IPS-NIHi7 (cell line): ENCODE measurements around the gene FHIT.
"Not testable (repeated sequence)": the region's sequence is repeated elsewhere in the genome, so short reads cannot be mapped to it uniquely, and the experiment has no call there.

Source experiments
- DNase-seq: peaks from one replicate; pipeline ENCODE4 v3.0.0; 2012; ENCODE audit warnings: mixed read lengths; ENCODE audit errors: extremely low spot score

FHIT gene

GRCh38 chr3:60932170-60932569 is 319.1 kb downstream of the FHIT start:
- no peak for DNase-seq

- no peak for DNase-seq
Measured at GRCh38 chr3:60931452-60931851, 319.8 kb downstream of the FHIT start.

- no peak for DNase-seq
Measured at GRCh38 chr3:60920519-60920918, 330.7 kb downstream of the FHIT start.

- DNase-seq, result no peak
Measured at GRCh38 chr3:60919296-60919695, 332.0 kb downstream of the FHIT start.

GRCh38 chr3:60917141-60917540 is 334.1 kb downstream of the FHIT start:
- DNase-seq, result no peak

- no peak for DNase-seq
Measured at GRCh38 chr3:60916546-60916945, 334.7 kb downstream of the FHIT start.

GRCh38 chr3:60913474-60913873 is 337.8 kb downstream of the FHIT start:
- no peak for DNase-seq

GRCh38 chr3:60912876-60913275 is 338.4 kb downstream of the FHIT start:
- no peak for DNase-seq

- DNase-seq, result no peak
Measured at GRCh38 chr3:60912142-60912541, 339.1 kb downstream of the FHIT start.

- DNase-seq, result no peak
Measured at GRCh38 chr3:60909526-60909925, 341.7 kb downstream of the FHIT start.

- no peak for DNase-seq
Measured at GRCh38 chr3:60906283-60906682, 345.0 kb downstream of the FHIT start.

- DNase-seq, result no peak
Measured at GRCh38 chr3:60898321-60898720, 352.9 kb downstream of the FHIT start.

- no peak for DNase-seq
Measured at GRCh38 chr3:60893946-60894345, 357.3 kb downstream of the FHIT start.

GRCh38 chr3:60890226-60890625 is 361.0 kb downstream of the FHIT start:
- DNase-seq, result no peak

GRCh38 chr3:60888952-60889351 is 362.3 kb downstream of the FHIT start:
- DNase-seq, result not testable (repeated sequence)

- DNase-seq, result no peak
Measured at GRCh38 chr3:60887574-60887973, 363.7 kb downstream of the FHIT start.

GRCh38 chr3:60886518-60886917 is 364.7 kb downstream of the FHIT start:
- peak; percentile 18 for DNase-seq

- DNase-seq, result no peak
Measured at GRCh38 chr3:60884005-60884404, 367.2 kb downstream of the FHIT start.

GRCh38 chr3:60877188-60877587 is 374.1 kb downstream of the FHIT start:
- no peak for DNase-seq

- DNase-seq, result no peak
Measured at GRCh38 chr3:60870396-60870795, 380.9 kb downstream of the FHIT start.

GRCh38 chr3:60867200-60867599 is 384.1 kb downstream of the FHIT start:
- DNase-seq, result no peak

GRCh38 chr3:60856257-60857046 is 394.8 kb downstream of the FHIT start:
- DNase-seq, result no peak

- no peak for DNase-seq
Measured at GRCh38 chr3:60855250-60855649, 396.0 kb downstream of the FHIT start.

- DNase-seq, result no peak
Measured at GRCh38 chr3:60854791-60855190, 396.5 kb downstream of the FHIT start.
